Osteocyte (in vitro differentiated cells): ENCODE data around the gene BFSP1. TPM values are rescaled to one million over a fixed set of nuclear protein-coding genes. Genes with fewer than 3 reads are reported as not detected.

ENCODE experiments used
- DNase-seq: peaks from one replicate; pipeline ENCODE4 v3.0.0; 2021; ENCODE audit warnings: mixed read lengths; ENCODE audit not compliant: unreplicated experiment; ENCODE audit errors: extremely low spot score
- H3K27ac Mint-ChIP-seq: one replicate; pipeline ENCODE4 v1.8.0; 2021; ENCODE audit warnings: mild to moderate bottlenecking, mixed read lengths; ENCODE audit not compliant: unreplicated experiment
- H3K27me3 Mint-ChIP-seq: one replicate; pipeline ENCODE4 v1.8.0; 2021; ENCODE audit warnings: mixed read lengths; ENCODE audit not compliant: unreplicated experiment
- H3K36me3 Mint-ChIP-seq: one replicate; pipeline ENCODE4 v1.8.0; 2021; ENCODE audit warnings: mixed read lengths; ENCODE audit not compliant: unreplicated experiment
- H3K4me1 Mint-ChIP-seq: one replicate; pipeline ENCODE4 v1.8.0; 2021; ENCODE audit warnings: mixed read lengths; ENCODE audit not compliant: unreplicated experiment
- H3K4me3 Mint-ChIP-seq: one replicate; pipeline ENCODE4 v1.8.0; 2021; ENCODE audit warnings: mild to moderate bottlenecking, moderate library complexity, mixed read lengths; ENCODE audit not compliant: unreplicated experiment
- H3K9me3 Mint-ChIP-seq: one replicate; pipeline ENCODE4 v1.8.0; 2021; ENCODE audit warnings: mixed read lengths; ENCODE audit not compliant: unreplicated experiment
- CTCF ChIP-seq: fragments of 200-600 bp; sonication (generic); IDR thresholded peaks from 2 replicates; pipeline ENCODE4 v1.5.0; 2021; ENCODE audit warnings: antibody characterized with exemption, mild to moderate bottlenecking, moderate library complexity
- total RNA-seq: library from RNA; stranded (reverse); gene quantifications from 2 replicates; pipeline ENCODE4 v1.2.1, GENCODE V29; 2021

The BFSP1 gene
- total RNA-seq, 1 donor from 2014 or later = 13.8 TPM

GRCh38 chr20:17500271-17500670 is 30.9 kb downstream of the BFSP1 start:
- H3K27me3 Mint-ChIP-seq = no peaks in the 10 kb centered on the region
- no peak overlapping the region for H3K27ac Mint-ChIP-seq
- no peaks in the 10 kb centered on the region for H3K36me3 Mint-ChIP-seq
- H3K4me3 Mint-ChIP-seq = no peak overlapping the region
- DNase-seq = peak; percentile 42
- TF ChIP-seq CTCF = no peak
- H3K9me3 Mint-ChIP-seq = no peaks in the 10 kb centered on the region
- peaks cover 14% of the 10 kb centered on the region for H3K4me1 Mint-ChIP-seq

- Mint-ChIP-seq H3K27me3 (no peaks in the 10 kb centered on the region), H3K27ac (no peak overlapping the region)
- no peak for TF ChIP-seq CTCF
These were observed 32.1 kb downstream of the BFSP1 start for GRCh38 chr20:17499041-17499440.

DNA sequence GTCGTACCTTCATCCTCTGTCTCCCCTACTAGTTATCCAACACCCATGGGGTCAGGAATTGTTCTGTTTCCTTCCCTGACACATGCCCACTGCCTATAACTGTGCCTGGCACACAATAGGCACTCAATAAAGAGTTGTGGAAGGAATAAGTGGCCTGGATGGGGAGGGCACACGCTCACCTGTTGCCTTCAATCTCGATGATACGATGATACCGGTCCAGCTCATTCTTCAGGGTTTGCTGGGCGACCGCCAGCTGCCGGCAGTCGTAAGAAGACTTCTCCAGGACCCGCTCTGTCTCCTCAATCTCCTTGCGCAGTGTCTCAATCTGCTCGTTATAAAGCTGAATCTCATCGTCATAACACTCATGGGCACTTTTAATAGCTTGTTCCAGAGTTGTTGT is 32.5 kb downstream of the BFSP1 start:
- no peak overlapping the region for H3K4me3 Mint-ChIP-seq

More at GRCh38 chr20:17499041-17499440, 32.1 kb downstream of the BFSP1 start:
- Mint-ChIP-seq H3K36me3 (peaks cover 3% of the 10 kb centered on the region), H3K9me3 (no peaks in the 10 kb centered on the region), H3K4me1 (peaks cover 8% of the 10 kb centered on the region), H3K4me3 (no peak overlapping the region)
- DNase-seq = peak; percentile 13

GRCh38 chr20:17497821-17498580 is 33.2 kb downstream of the BFSP1 start:
- H3K27ac Mint-ChIP-seq = no peak overlapping the region
- H3K4me3 Mint-ChIP-seq = no peak overlapping the region
- no peaks in the 10 kb centered on the region for H3K27me3 Mint-ChIP-seq
- TF ChIP-seq CTCF = no peak
- H3K9me3 Mint-ChIP-seq = peaks cover 5% of the 10 kb centered on the region
- peaks cover 5% of the 10 kb centered on the region for H3K36me3 Mint-ChIP-seq
- peaks cover 8% of the 10 kb centered on the region for H3K4me1 Mint-ChIP-seq
- DNase-seq = peak; percentile 32

More for the DNA sequence above, 32.5 kb downstream of the BFSP1 start:
- Mint-ChIP-seq H3K9me3 (no peaks in the 10 kb centered on the region), H3K4me1 (peaks cover 8% of the 10 kb centered on the region), H3K27ac (no peak overlapping the region), H3K27me3 (no peaks in the 10 kb centered on the region), H3K36me3 (peaks cover 5% of the 10 kb centered on the region)
- no peak for TF ChIP-seq CTCF
- peak; percentile 51 for DNase-seq

DNA sequence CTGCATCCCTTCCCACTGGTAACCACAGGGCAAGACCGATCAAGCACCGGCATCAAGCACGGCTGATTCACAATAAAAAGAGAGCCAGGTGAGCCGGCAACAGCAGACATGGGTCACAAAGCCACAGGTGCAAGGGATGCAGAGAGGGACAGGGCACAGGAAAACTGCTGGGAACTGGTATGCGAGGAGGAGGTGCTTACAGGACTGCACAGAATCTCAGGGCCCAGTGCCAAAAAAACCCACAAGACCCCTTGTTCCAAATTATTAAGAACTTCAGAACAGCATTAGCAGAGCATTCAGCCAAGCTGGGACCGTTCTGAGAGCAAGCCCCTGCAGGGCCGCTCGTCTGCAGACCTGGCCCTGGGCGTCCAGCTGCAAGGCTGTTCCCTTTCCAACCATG is 35.4 kb downstream of the BFSP1 start:
- no peak overlapping the region for H3K27ac Mint-ChIP-seq
- H3K9me3 Mint-ChIP-seq = peaks cover 5% of the 10 kb centered on the region
- H3K27me3 Mint-ChIP-seq = no peaks in the 10 kb centered on the region
- peak; percentile 72 for DNase-seq
- H3K4me3 Mint-ChIP-seq = no peak overlapping the region
- no peak for TF ChIP-seq CTCF
- peaks cover 8% of the 10 kb centered on the region for H3K4me1 Mint-ChIP-seq
- peaks cover 5% of the 10 kb centered on the region for H3K36me3 Mint-ChIP-seq
